Measurements from ENCODE around the gene METAP1D. TPM values are rescaled to one million over a fixed set of nuclear protein-coding genes. Genes with fewer than 3 reads are reported as not detected.
"Not testable (repeated sequence)": the region's sequence is repeated elsewhere in the genome, so short reads cannot be mapped to it uniquely, and the experiment has no call there.

Gene METAP1D
- total and polyA plus RNA-seq, 8 donors = 2.8 to 24.4 (median 20.1) TPM

GRCh38 chr2:172052000-172052983 lies 52.5 kb downstream of the METAP1D start:
- no peaks in the 10 kb centered on the region for H3K27me3 ChIP-seq
- H3K4me1 ChIP-seq = no peaks in the 10 kb centered on the region
- intact Hi-C loops (cut with DNase I) = no loop called here
- no peak overlapping the region for H3K27ac ChIP-seq
- ATAC-seq (no peak), DNase-seq (peak in 2 of 4 donors; percentile 16 to 36)
- no peaks in the 10 kb centered on the region for H3K36me3 ChIP-seq
- no peaks in the 10 kb centered on the region for H3K9me3 ChIP-seq
- H3K4me3 ChIP-seq = no peak overlapping the region
- no peak for TF ChIP-seq CTCF (IDR thresholded peaks at IDR 0.05)

DNA sequence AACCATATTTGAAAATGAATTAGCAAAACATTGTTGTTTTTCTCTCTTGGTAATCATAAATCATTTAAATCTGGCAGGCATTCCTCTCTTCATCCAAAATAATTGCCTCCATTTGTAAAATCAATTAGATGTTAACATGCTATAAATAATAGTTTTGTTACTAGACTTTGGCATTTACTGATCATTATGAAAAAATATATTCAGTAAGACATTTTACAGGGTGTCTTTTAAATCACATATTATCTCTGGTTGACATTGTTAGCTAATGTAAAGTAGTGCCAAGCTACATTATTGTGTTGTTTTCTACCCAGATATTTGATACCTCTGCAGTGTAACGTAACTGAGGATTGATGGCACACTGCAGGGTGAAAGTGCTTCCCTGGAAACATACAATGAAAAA lies 53.7 kb downstream of the METAP1D start:
- Histone ChIP-seq H3K27ac (no peak overlapping the region), H3K4me3 (no peak overlapping the region), H3K27me3 (no peaks in the 10 kb centered on the region), H3K36me3 (no peaks in the 10 kb centered on the region), H3K4me1 (no peaks in the 10 kb centered on the region), H3K9me3 (no peaks in the 10 kb centered on the region)
- intact Hi-C loops (cut with DNase I) = no loop called here
- ATAC-seq (no peak), DNase-seq (no peak)
- no peak for TF ChIP-seq CTCF (IDR thresholded peaks at IDR 0.05)

DNA sequence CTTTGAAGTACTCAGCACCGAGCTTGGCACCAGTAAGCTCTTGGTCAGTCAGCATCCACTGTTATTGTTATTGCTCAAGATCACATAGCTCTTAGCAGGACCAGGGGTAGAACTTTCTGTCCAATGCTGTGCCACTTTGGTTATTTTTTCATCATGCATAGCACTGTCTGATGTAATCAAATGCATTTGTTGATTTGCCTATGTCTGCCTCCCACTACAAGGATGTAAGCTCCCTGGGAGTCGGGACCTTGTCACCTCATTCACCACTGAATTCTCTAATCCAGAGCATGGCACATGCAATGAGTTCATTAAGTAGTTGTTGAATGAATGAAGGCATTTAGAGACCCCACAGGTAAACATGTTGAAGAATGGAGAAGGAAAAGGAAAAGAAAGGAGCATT lies 56.5 kb downstream of the METAP1D start:
- H3K4me1 ChIP-seq = no peaks in the 10 kb centered on the region
- H3K27me3 ChIP-seq = no peaks in the 10 kb centered on the region
- intact Hi-C loops (cut with DNase I) = no loop called here
- H3K36me3 ChIP-seq = no peaks in the 10 kb centered on the region
- TF ChIP-seq CTCF (IDR thresholded peaks at IDR 0.05) = no peak
- no peaks in the 10 kb centered on the region for H3K9me3 ChIP-seq
- H3K27ac ChIP-seq = no peak overlapping the region
- no peak overlapping the region for H3K4me3 ChIP-seq
- ATAC-seq (no peak), DNase-seq (no peak)

DNA sequence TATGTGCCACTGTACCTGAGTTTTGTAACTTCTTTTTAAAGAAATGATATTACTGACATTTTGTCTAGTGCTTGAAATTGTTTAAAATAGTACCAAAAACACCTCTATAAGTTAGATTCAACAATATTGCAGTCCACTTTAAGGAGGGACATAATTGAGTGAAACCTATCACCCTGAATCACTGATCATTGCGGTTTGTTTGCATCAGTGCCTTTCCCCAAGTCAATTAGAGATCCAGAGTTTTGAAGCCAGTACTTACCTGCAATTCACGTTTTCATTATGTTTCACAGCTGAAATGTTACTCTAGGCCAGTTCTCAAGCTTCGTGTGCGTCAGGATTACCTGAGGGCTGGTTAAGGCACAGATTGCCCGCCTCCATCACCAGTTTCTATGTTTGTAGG lies 58.9 kb downstream of the METAP1D start:
- ATAC-seq = no peak
- no peaks in the 10 kb centered on the region for H3K27me3 ChIP-seq
- intact Hi-C loops (cut with DNase I) = no loop called here
- H3K27ac ChIP-seq = no peak overlapping the region
- no peaks in the 10 kb centered on the region for H3K4me1 ChIP-seq
- H3K4me3 ChIP-seq = no peak overlapping the region
- no peaks in the 10 kb centered on the region for H3K9me3 ChIP-seq
- TF ChIP-seq CTCF (IDR thresholded peaks at IDR 0.05) = no peak
- DNase-seq = no peak
- no peaks in the 10 kb centered on the region for H3K36me3 ChIP-seq

DNA sequence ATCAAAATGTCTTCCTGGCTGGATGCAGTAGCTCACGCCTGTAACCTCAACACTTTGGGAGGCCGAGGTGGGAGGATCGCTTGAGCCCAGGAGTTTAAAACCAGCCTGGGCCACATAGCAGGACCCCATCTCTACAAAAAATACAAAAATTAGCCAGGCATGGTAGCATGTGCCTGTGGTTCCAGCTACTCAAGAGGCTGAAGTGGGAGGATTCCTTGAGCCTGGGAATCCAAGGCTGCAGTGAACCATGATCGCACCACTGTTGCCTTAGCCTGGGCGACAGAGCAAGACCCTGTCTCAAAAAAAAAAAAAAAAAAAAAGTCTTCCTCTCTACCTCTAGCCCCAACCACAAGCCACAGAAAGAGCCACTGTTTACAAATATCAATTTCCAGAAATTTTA lies 60.4 kb downstream of the METAP1D start:
- not testable (repeated sequence) for DNase-seq, ATAC-seq, H3K27ac ChIP-seq

More for the DNA sequence above, 60.4 kb downstream of the METAP1D start:
- intact Hi-C loops (cut with DNase I); H3K4me3 ChIP-seq; H3K36me3 ChIP-seq; H3K4me1 ChIP-seq; H3K9me3 ChIP-seq; H3K27me3 ChIP-seq: not testable (repeated sequence)

Measured in left lung (tissue), 10 donors.